GM18868 (cell line): Measurements from ENCODE around the gene TCEA2.
A peak's percentile ranks its signal among the peaks of the same experiment; 100 is the strongest.

Source experiments
- ATAC-seq: cut with Tn5 transposase; IDR thresholded peaks from one replicate; pipeline ENCODE4 v1.9.1; 2021; ENCODE audit warnings: mild to moderate bottlenecking, moderate library complexity; ENCODE audit not compliant: unreplicated experiment

TCEA2 gene

GRCh38 chr20:64090165-64090564 is 27.2 kb downstream of the TCEA2 start:
- ATAC-seq: no peak

- no peak for ATAC-seq
Measured at GRCh38 chr20:64091340-64091739, 28.3 kb downstream of the TCEA2 start.

- ATAC-seq: no peak
Measured at GRCh38 chr20:64091770-64092169, 28.8 kb downstream of the TCEA2 start.

- no peak for ATAC-seq
Measured at GRCh38 chr20:64092258-64093012, 29.4 kb downstream of the TCEA2 start.

- no peak for ATAC-seq
Measured at GRCh38 chr20:64093013-64093503, 30.1 kb downstream of the TCEA2 start.

GRCh38 chr20:64095455-64095854 is 32.5 kb downstream of the TCEA2 start:
- ATAC-seq: no peak

- ATAC-seq: no peak
Measured at GRCh38 chr20:64095927-64096326, 32.9 kb downstream of the TCEA2 start.

- ATAC-seq: no peak
Measured at GRCh38 chr20:64096535-64096934, 33.5 kb downstream of the TCEA2 start.

GRCh38 chr20:64098471-64099013 is 35.5 kb downstream of the TCEA2 start:
- no peak for ATAC-seq

- no peak for ATAC-seq
Measured at GRCh38 chr20:64099086-64099786, 36.2 kb downstream of the TCEA2 start.

- peak; percentile 43 for ATAC-seq
Measured at GRCh38 chr20:64099880-64100565, 37.0 kb downstream of the TCEA2 start.

GRCh38 chr20:64100566-64100888 is 37.5 kb downstream of the TCEA2 start:
- ATAC-seq: no peak

GRCh38 chr20:64100946-64101688 is 38.1 kb downstream of the TCEA2 start:
- no peak for ATAC-seq

GRCh38 chr20:64101731-64102621 is 39.0 kb downstream of the TCEA2 start:
- ATAC-seq: peak; percentile 47

GRCh38 chr20:64102647-64103354 is 39.8 kb downstream of the TCEA2 start:
- no peak for ATAC-seq

GRCh38 chr20:64103871-64104666 is 41.1 kb downstream of the TCEA2 start:
- no peak for ATAC-seq

- no peak for ATAC-seq
Measured at GRCh38 chr20:64104667-64105451, 41.9 kb downstream of the TCEA2 start.
